CD4-positive, alpha-beta T cell (primary cell): ENCODE data around the gene IQSEC1. TPM values are rescaled to one million over a fixed set of nuclear protein-coding genes. Genes with fewer than 3 reads are reported as not detected.

ENCODE experiments used
- ATAC-seq: fragments of 200-7000 bp; cut with Tn5 transposase; one replicate; pipeline ENCODE4 v1.10.0; 2022; ENCODE audit warnings: mild to moderate bottlenecking; ENCODE audit not compliant: poor library complexity
- CTCF ChIA-PET: fragments of 350-600 bp; sonication (Branson Sonifier 250); formaldehyde crosslinking; loops from one replicate; lab custom pipeline; 2021; ENCODE audit warnings: antibody characterized with exemption, inconsistent platforms; lab: Charles Lee
- POLR2A ChIA-PET: fragments of 350-600 bp; sonication (Branson Sonifier 250); formaldehyde crosslinking; loops from one replicate; lab custom pipeline; 2021; ENCODE audit warnings: antibody characterized with exemption, inconsistent platforms; lab: Charles Lee
- DNase-seq, 14 experiments: peaks; one replicate each; pipeline ENCODE4 v3.0.0-alpha.2; 2013 to 2020; ENCODE audit warnings: mixed read lengths in 2 of 14
- H3K27ac ChIP-seq, 2 donors: one replicate each; pipeline versions ENCODE4 v1.5.1 to v1.7.0; 2013; ENCODE audit warnings: low read length in 2 of 2, low read depth in 1 of 2, mild to moderate bottlenecking in 1 of 2
- H3K27me3 ChIP-seq, 2 experiments: 1 replicate in 1 of 2; 2 replicates in 1 of 2; pipeline versions ENCODE4 v1.6.1 to v1.7.0; 2013; ENCODE audit warnings: low read length in 2 of 2, control low read depth in 1 of 2, mild to moderate bottlenecking in 1 of 2, moderate library complexity in 1 of 2; ENCODE audit not compliant: insufficient read depth in 2 of 2, control insufficient read depth in 1 of 2
- H3K36me3 ChIP-seq: one replicate; pipeline ENCODE4 v1.6.1; 2013; ENCODE audit warnings: low read length, control low read depth; ENCODE audit not compliant: insufficient read depth
- H3K4me1 ChIP-seq: one replicate; pipeline ENCODE4 v1.6.1; 2013; ENCODE audit warnings: low read length, control low read depth; ENCODE audit not compliant: insufficient read depth
- H3K4me3 ChIP-seq: one replicate; pipeline ENCODE4 v1.5.1; 2013; ENCODE audit warnings: mild to moderate bottlenecking, low read length, moderate library complexity
- H3K9me3 ChIP-seq, 2 experiments: 1 replicate in 1 of 2; 2 replicates in 1 of 2; pipeline versions ENCODE4 v1.6.1 to v1.7.0; 2013; ENCODE audit warnings: low read length in 2 of 2, mild to moderate bottlenecking in 2 of 2, control low read depth in 1 of 2, moderate library complexity in 1 of 2; ENCODE audit not compliant: control insufficient read depth in 1 of 2, insufficient read depth in 1 of 2
- H3K27ac Mint-ChIP-seq: one replicate; pipeline ENCODE4 v1.8.0; 2020; ENCODE audit warnings: mixed read lengths
- H3K27me3 Mint-ChIP-seq: one replicate; pipeline ENCODE4 v1.8.0; 2021; ENCODE audit warnings: mixed read lengths
- H3K36me3 Mint-ChIP-seq: one replicate; pipeline ENCODE4 v1.8.0; 2021; ENCODE audit warnings: low read depth, mixed read lengths
- H3K4me1 Mint-ChIP-seq: one replicate; pipeline ENCODE4 v1.8.0; 2021; ENCODE audit warnings: low read depth, mixed read lengths
- H3K4me3 Mint-ChIP-seq: one replicate; pipeline ENCODE4 v1.8.0; 2020; ENCODE audit warnings: mild to moderate bottlenecking, mixed read lengths
- H3K9me3 Mint-ChIP-seq: one replicate; pipeline ENCODE4 v1.8.0; 2020; ENCODE audit warnings: mixed read lengths
- intact Hi-C, 2 experiments: fragments of 100-400 bp; cut with DNase I in 1 of 2; cut with micrococcal nuclease in 1 of 2; formaldehyde crosslinking; loops; one replicate each; pipeline versions ENCODE4 v1.15.1 to v1.9.0; 2023 to 2025; cut with DNase I, micrococcal nuclease
- total RNA-seq, 174 experiments: library from RNA in 2 of 174; stranded (reverse) in 2 of 174; gene quantifications; one replicate each; pipeline ENCODE4 v1.2.3 and lab custom pipeline; 2021 to 2026
- TF ChIP-seq, protein P1 (sequence below): fragments of 200-600 bp; IDR thresholded peaks from one replicate; pipeline ENCODE4 v1.8.0; 2022; ENCODE audit warnings: antibody characterized with exemption, mild to moderate bottlenecking

The IQSEC1 gene
- total RNA-seq, 2 experiments from 2014 or later, result 102 to 108 TPM

DNA sequence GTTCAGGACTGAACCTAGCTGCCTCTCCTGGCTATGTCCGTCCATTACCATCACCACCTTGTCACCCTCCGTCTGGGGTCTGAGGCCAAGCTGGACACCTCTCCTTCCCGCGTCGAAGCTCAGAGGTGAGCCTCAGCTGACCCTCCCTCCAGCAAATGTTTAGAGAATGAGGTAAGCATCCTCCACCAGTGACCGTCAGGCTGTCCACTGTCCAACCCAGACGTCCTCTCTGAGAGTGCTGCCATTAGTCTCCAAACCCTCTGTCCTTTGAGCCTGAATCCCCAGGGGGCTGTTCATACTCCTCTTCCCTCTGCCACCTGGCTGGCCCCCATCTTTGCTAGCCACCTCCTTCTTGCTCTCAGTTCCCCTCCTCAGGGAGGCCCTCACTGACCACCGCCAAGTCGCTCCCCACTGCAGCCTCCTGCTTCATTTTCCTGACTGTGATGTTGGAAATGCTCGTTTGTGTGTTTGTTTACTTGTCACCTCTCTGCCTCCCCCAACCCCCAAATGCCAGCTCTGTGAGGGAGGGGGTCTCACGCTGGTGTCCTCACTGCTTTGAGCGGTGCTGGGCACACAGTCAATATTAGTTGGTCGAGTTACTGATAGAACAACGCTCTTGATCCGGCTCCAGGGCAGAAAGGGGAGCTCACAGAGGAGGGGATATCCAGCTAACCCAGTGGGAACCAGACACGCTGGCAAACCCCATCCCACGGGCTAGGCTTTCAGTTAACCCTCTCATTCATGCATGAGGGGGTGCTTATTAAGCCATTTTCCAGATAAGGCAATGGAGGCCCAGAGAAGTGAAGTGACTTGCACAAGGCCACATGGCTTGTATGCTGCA, 64.9 kb downstream of the IQSEC1 start:
- TF ChIP-seq, protein P1, sequence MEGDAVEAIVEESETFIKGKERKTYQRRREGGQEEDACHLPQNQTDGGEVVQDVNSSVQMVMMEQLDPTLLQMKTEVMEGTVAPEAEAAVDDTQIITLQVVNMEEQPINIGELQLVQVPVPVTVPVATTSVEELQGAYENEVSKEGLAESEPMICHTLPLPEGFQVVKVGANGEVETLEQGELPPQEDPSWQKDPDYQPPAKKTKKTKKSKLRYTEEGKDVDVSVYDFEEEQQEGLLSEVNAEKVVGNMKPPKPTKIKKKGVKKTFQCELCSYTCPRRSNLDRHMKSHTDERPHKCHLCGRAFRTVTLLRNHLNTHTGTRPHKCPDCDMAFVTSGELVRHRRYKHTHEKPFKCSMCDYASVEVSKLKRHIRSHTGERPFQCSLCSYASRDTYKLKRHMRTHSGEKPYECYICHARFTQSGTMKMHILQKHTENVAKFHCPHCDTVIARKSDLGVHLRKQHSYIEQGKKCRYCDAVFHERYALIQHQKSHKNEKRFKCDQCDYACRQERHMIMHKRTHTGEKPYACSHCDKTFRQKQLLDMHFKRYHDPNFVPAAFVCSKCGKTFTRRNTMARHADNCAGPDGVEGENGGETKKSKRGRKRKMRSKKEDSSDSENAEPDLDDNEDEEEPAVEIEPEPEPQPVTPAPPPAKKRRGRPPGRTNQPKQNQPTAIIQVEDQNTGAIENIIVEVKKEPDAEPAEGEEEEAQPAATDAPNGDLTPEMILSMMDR, result no peak
- peaks cover 66% of the 10 kb centered on the region for H3K36me3 Mint-ChIP-seq
- intact Hi-C loops, result loop anchor here in 1 of 2 experiments (10.0 kb wide), 1 partner anchor 524 kb away; the partner anchor contains the start of gene TSEN2

DNA sequence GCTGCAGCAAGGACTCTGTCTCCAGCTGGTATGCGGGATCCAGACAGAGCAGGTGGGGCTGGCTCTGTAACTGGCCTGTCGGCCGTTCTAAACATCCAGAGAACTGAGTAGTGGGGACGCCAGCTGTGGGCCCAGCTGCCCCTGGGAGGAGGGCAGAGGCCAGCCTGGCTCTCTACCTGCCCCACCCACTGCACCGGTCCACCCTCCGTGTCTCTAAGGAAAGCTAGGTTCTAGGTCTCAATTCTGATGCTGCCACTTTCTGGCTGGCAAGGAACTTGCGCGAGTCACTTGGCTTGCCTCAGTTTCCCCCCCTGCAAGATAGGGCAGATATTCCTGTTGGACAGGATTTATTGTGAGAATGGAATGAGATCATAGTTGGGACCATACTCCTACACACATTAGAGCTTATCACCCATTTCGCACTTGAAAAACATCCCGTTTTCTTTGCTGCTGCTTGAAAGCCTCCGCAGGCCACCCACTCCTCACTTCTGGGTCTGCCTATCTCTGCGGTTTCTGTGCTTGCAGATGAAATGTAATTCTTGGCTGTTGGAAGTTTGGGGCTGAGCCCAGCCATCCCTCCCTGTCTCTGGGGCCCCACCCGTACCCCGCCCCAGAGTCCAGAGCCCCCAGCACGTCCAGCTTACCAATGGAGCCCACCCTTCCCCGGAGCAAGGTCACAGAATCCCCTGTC, 65.8 kb downstream of the IQSEC1 start:
- peak overlapping the region; percentile 10 to 27 for H3K27ac ChIP-seq
- ChIA-PET CTCF (interaction anchor here (5.7 kb wide), 1 partner anchor 12 kb away, joined by 42 read pairs; no protein-coding TSS in a partner anchor), POLR2A (interaction anchor here (1.2 to 5.1 kb wide), 2 partner anchors 8 to 12 kb away, joined by 3 to 28 read pairs; no protein-coding TSS in a partner anchor)
- peaks cover 41% of the 10 kb centered on the region for H3K36me3 ChIP-seq
- no peaks in the 10 kb centered on the region for H3K27me3 ChIP-seq
- peaks cover 69% of the 10 kb centered on the region for H3K36me3 Mint-ChIP-seq
- ATAC-seq (no peak), DNase-seq (peak in 1 of 14 experiments; percentile 3)
- no peak overlapping the region for H3K4me3 ChIP-seq
- H3K9me3 Mint-ChIP-seq, result no peaks in the 10 kb centered on the region
- H3K4me1 Mint-ChIP-seq, result peaks cover 97% of the 10 kb centered on the region
- peaks cover 93% of the 10 kb centered on the region for H3K4me1 ChIP-seq
- intact Hi-C loops, result loop anchor here in 1 of 2 experiments (10.0 kb wide), 1 partner anchor 523 kb away; the partner anchor contains the start of gene TSEN2
- TF ChIP-seq, protein P1, result no peak
- H3K4me3 Mint-ChIP-seq, result peak overlapping the region; percentile 4
- no peaks in the 10 kb centered on the region for H3K27me3 Mint-ChIP-seq
- H3K27ac Mint-ChIP-seq, result peak overlapping the region; percentile 98
- H3K9me3 ChIP-seq, result no peaks in the 10 kb centered on the region

More for the DNA sequence above, 64.9 kb downstream of the IQSEC1 start:
- POLR2A ChIA-PET, result interaction anchor here (1.5 to 5.1 kb wide), 2 partner anchors 9 to 13 kb away, joined by 3 to 28 read pairs; no protein-coding TSS in a partner anchor
- H3K4me1 Mint-ChIP-seq, result peaks cover 97% of the 10 kb centered on the region
- Histone ChIP-seq H3K9me3 (no peaks in the 10 kb centered on the region), H3K36me3 (peaks cover 41% of the 10 kb centered on the region), H3K27ac (peak overlapping the region; percentile 87 to 99), H3K4me3 (no peak overlapping the region), H3K27me3 (no peaks in the 10 kb centered on the region), H3K4me1 (peaks cover 94% of the 10 kb centered on the region)
- H3K4me3 Mint-ChIP-seq, result peak overlapping the region; percentile 81
- H3K27ac Mint-ChIP-seq, result peak overlapping the region; percentile 98
- H3K9me3 Mint-ChIP-seq, result no peaks in the 10 kb centered on the region
- CTCF ChIA-PET, result interaction anchor here (5.7 to 8.2 kb wide), 2 partner anchors 13 to 14 kb away, joined by 42 to 59 read pairs; no protein-coding TSS in a partner anchor
- DNase-seq (peak in 1 of 14 experiments; percentile 2), ATAC-seq (no peak)
- H3K27me3 Mint-ChIP-seq, result no peaks in the 10 kb centered on the region
